ENCODE results near the gene MXI1.

MXI1 gene

DNA sequence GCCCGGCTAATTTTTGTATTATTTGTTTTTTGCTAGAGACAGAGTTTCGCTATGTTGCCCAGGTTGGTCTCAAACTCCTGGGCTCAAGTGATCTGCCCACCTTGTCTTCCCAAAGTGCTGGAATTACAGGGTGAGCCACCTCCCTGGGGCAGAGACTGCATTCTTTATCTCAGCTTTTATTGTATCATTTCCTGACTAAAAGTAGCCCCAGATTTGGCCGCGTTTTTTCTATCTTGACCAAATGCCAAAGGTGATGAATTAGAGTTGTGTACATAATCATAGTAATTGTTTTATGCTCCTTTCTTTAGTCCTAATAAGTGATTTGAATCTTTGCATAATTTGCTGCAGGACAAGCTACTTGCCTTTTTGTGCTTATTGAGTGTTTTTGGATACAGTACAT lies 100.4 kb downstream of the MXI1 start:
- H3K4me1 ChIP-seq (ENCODE audit: insufficient read depth, low read length): peaks cover 22% of the 10 kb centered on the region
- no peak overlapping the region for H3K9ac ChIP-seq (ENCODE audit: low read depth, low read length)
- H3K36me3 ChIP-seq (ENCODE audit: insufficient read depth, low read length): peaks cover 5% of the 10 kb centered on the region
- over 99% methylated on average over 4 of the region's 4 CpGs for WGBS
- H3K27ac ChIP-seq (ENCODE audit: low read depth, low read length): no peak overlapping the region
- H3K4me3 ChIP-seq (ENCODE audit: low read length): no peak overlapping the region
- H3K27me3 ChIP-seq (ENCODE audit: insufficient read depth, low read length): no peaks in the 10 kb centered on the region
- H3K9me3 ChIP-seq (ENCODE audit: insufficient read depth, low read depth, low read length): no peaks in the 10 kb centered on the region

DNA sequence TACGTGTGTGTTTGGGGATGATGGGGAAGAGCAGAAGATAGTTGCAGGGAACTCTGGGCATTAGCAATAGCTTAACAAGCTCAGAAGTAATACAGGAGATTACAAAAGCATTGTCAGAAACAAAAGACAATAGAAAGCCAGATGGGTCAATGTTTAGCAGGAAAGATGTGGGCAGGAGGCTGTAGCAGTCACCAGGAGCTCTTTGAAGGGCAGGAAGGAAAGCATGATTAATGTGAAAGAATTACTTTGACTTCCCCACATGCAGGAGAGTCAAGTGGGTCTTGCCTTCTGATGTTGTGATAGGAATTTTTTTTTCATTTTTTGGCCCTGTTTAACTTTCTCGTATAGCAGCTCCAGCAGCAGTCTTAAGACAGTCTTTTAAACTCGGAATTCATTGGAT lies 103.3 kb downstream of the MXI1 start:
- Histone ChIP-seq H3K27ac (ENCODE audit: low read depth, low read length) (no peak overlapping the region), H3K4me1 (ENCODE audit: insufficient read depth, low read length) (peaks cover 11% of the 10 kb centered on the region), H3K27me3 (ENCODE audit: insufficient read depth, low read length) (no peaks in the 10 kb centered on the region), H3K9ac (ENCODE audit: low read depth, low read length) (no peak overlapping the region), H3K9me3 (ENCODE audit: insufficient read depth, low read depth, low read length) (no peaks in the 10 kb centered on the region), H3K4me3 (ENCODE audit: low read length) (no peak overlapping the region), H3K36me3 (ENCODE audit: insufficient read depth, low read length) (no peaks in the 10 kb centered on the region)
- 73% methylated on average over 3 of the region's 3 CpGs for WGBS

DNA sequence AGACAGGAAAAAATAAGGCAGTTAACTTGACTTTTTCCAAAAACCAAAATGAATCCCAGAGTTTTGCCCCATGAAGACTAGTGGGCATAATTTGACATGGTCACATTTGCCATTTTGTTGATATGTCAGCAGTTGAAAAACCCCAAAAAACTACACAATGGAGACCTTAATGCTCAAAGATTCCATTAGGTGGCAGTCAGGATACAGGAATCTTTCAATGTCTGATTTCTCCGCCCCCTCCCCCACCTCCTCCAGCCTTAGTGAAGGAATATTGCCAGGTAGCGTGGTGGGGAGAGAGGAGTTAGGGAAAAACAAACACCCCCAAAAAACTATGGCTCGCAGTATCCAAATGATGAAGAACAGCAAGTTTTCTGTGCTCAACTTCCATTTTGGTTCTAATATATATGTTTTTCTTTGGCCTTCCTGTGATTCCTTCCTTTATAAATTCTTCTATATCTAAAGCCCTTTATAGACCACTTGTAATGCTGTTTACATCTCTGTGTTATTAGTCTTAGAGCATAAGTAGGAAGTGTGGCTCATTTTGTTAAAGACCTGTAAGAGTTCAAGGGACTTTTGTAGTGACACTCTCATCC lies 104.0 kb downstream of the MXI1 start:
- Histone ChIP-seq H3K27ac (ENCODE audit: low read depth, low read length) (no peak overlapping the region), H3K9ac (ENCODE audit: low read depth, low read length) (no peak overlapping the region), H3K9me3 (ENCODE audit: insufficient read depth, low read depth, low read length) (no peaks in the 10 kb centered on the region), H3K4me1 (ENCODE audit: insufficient read depth, low read length) (peaks cover 8% of the 10 kb centered on the region), H3K27me3 (ENCODE audit: insufficient read depth, low read length) (no peaks in the 10 kb centered on the region), H3K4me3 (ENCODE audit: low read length) (no peak overlapping the region), H3K36me3 (ENCODE audit: insufficient read depth, low read length) (no peaks in the 10 kb centered on the region)
- WGBS: 0% methylated on average over 1 of the region's 3 CpGs

DNA sequence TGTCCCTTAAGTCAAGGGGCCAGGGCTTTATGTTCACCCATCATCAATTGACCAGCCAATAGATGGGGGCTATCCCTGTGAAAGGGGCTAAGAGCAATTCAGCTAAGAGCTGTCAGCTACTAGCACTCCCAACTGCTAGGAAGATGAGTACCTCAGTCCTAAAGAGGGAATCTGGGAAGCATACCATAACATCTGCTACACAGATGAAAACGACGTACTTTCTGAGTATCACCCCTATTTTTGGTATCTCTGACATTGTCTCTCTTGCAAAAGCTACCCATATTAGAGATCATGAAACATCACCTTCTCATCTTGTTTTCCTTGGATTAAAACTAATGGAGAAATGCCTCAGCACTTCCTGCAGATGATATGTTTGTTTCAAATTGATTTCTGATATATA lies 104.8 kb downstream of the MXI1 start:
- H3K36me3 ChIP-seq (ENCODE audit: insufficient read depth, low read length): no peaks in the 10 kb centered on the region
- H3K9ac ChIP-seq (ENCODE audit: low read depth, low read length): no peak overlapping the region
- WGBS: 85% methylated on average over 2 of the region's 2 CpGs
- no peaks in the 10 kb centered on the region for H3K9me3 ChIP-seq (ENCODE audit: insufficient read depth, low read depth, low read length)
- H3K4me1 ChIP-seq (ENCODE audit: insufficient read depth, low read length): peaks cover 8% of the 10 kb centered on the region; the same call in 1 of the 2 replicates
- H3K4me3 ChIP-seq (ENCODE audit: low read length): no peak overlapping the region
- H3K27me3 ChIP-seq (ENCODE audit: insufficient read depth, low read length): no peaks in the 10 kb centered on the region
- H3K27ac ChIP-seq (ENCODE audit: low read depth, low read length): no peak overlapping the region

DNA sequence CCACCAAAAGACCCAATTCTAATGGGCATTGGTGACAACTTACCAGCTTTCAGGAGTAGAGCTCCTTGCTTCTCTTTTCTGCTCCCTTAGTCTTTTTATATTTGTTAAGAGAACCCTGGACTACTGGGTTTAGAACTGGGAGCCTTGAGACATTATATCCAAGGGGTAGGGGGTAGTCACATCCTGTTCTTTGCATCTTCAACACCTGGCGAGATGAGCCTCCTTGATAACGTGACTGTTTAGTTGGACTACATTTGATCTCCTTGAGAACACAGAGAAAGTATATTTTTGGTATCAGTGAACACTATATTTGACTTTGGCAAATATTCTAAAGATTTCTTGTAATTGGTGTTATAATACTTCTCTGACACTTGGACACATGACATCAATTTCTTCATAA lies 106.3 kb downstream of the MXI1 start:
- Histone ChIP-seq H3K4me1 (ENCODE audit: insufficient read depth, low read length) (peaks cover 8% of the 10 kb centered on the region; the same call in 1 of the 2 replicates), H3K4me3 (ENCODE audit: low read length) (no peak overlapping the region), H3K27ac (ENCODE audit: low read depth, low read length) (no peak overlapping the region), H3K27me3 (ENCODE audit: insufficient read depth, low read length) (no peaks in the 10 kb centered on the region), H3K36me3 (ENCODE audit: insufficient read depth, low read length) (no peaks in the 10 kb centered on the region), H3K9me3 (ENCODE audit: insufficient read depth, low read depth, low read length) (no peaks in the 10 kb centered on the region), H3K9ac (ENCODE audit: low read depth, low read length) (no peak overlapping the region)
- 87% methylated on average over 2 of the region's 2 CpGs for WGBS

DNA sequence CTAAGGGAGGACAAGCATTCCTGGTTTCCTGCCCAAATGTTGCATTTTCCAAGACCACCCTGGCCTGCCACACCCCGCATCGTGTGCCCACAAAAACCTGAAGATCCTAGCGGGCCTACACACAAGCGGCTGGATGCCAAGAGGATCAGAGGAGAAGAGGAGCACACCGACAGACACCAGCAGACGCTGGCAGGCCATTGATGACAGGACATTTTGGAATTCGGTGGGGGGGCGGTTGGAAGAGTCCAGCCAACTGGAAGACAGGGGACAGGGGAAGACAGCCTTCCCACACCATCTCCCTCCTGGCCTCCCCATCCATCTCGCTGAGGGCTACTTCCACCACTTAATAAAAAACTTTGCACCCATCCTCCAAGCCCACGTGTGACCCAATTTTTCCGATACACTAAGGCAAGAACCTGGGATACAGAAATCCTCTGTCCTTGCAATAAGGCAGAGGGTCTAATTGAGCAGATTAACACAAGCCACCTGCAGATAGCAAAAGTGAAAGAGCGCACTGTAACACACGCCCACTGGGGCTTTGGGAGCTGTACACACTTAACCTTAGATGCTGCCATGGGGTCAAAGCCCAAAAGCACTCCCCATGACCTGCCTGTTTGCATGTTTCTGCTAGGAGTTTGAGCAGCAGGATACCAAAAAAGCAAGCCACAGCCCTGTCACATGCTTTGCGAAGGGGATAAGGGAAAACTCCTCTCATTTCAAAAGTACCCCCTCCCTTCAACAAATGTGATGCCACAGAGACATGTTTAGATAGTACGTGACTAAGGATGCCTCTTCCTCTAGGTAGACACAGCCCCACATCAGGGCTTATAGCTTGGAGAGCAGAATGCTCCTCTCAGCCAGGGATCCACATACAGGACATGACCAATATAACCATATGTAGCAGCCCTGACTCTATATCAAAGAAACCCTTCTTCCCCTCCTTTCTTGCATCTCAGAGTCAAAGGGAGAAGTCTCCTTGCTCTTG lies 110.8 kb downstream of the MXI1 start:
- H3K9ac ChIP-seq (ENCODE audit: low read depth, low read length): no peak overlapping the region
- no peak overlapping the region for H3K27ac ChIP-seq (ENCODE audit: low read depth, low read length)
- 91% methylated on average over 15 of the region's 15 CpGs for WGBS
- H3K9me3 ChIP-seq (ENCODE audit: insufficient read depth, low read depth, low read length): no peaks in the 10 kb centered on the region; the same call in 1 of the 2 replicates
- H3K4me1 ChIP-seq (ENCODE audit: insufficient read depth, low read length): 0 out of 2 replicates have a peak, but pooled peaks cover 4% of the 10 kb centered on the region
- H3K27me3 ChIP-seq (ENCODE audit: insufficient read depth, low read length): no peaks in the 10 kb centered on the region
- H3K36me3 ChIP-seq (ENCODE audit: insufficient read depth, low read length): no peaks in the 10 kb centered on the region
- no peak overlapping the region for H3K4me3 ChIP-seq (ENCODE audit: low read length)

DNA sequence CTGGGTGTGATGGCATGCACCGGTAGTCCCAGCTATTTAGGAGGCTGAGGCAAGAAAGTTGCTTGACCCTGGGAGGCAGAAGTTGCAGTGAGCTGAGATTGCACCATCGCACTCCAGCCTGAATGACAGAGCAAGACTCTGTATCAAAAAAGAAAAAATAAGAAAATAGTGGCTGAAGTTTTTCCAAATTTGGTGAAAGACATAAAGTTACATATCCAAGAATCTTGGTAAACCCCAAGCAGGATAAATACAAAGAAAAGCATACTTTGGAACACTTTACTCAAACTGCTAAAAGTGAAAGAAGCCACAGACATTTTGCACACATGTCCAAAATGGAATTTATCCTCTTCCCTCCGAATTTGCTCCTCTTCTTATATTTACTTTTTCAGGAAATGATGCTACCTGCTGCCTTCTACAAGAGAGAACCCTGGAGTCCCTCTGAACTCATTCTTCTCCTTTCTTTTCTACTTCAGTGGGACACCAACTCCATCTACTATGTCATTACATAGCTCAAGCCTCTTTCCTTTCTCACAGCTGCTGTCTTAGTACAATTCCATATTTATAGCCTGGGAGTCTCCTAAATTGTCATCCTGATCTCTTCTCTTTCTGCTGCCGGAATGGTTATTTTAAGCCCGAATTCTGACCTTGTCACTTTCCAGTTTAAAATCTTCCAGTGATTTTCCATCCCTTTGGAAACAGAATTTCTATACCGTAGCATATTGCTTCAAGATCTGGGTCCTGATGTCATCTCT lies 114.6 kb downstream of the MXI1 start:
- Histone ChIP-seq H3K9me3 (ENCODE audit: insufficient read depth, low read depth, low read length) (no peaks in the 10 kb centered on the region; the same call in 1 of the 2 replicates), H3K9ac (ENCODE audit: low read depth, low read length) (no peak overlapping the region), H3K36me3 (ENCODE audit: insufficient read depth, low read length) (no peaks in the 10 kb centered on the region), H3K4me1 (ENCODE audit: insufficient read depth, low read length) (0 out of 2 replicates have a peak, but pooled peaks cover 4% of the 10 kb centered on the region), H3K4me3 (ENCODE audit: low read length) (no peak overlapping the region), H3K27me3 (ENCODE audit: insufficient read depth, low read length) (no peaks in the 10 kb centered on the region), H3K27ac (ENCODE audit: low read depth, low read length) (no peak overlapping the region)
- WGBS: 92% methylated on average over 6 of the region's 6 CpGs

DNA sequence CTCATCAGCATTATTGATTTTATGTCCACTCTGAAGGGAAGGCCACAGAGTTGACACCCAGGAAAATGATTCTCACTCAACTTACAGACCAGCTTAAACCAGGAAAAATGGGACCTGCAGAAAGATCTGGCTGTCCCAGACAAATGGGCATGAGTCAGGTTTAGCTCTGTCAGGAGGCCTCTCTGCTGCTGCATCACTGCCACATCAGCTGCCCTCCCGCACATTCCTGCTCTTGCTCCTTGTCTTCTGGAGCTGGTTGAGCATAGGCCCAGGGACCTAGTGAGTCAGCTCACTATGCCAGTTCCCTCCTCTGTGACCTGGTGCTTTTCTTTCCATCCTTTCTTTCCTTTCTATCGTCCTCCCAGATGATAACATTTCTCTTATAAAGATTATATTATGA lies 116.1 kb downstream of the MXI1 start:
- Histone ChIP-seq H3K27ac (ENCODE audit: low read depth, low read length) (no peak overlapping the region), H3K4me1 (ENCODE audit: insufficient read depth, low read length) (0 out of 2 replicates have a peak, but pooled peaks cover 4% of the 10 kb centered on the region), H3K27me3 (ENCODE audit: insufficient read depth, low read length) (no peaks in the 10 kb centered on the region), H3K9me3 (ENCODE audit: insufficient read depth, low read depth, low read length) (peaks cover 1% of the 10 kb centered on the region), H3K36me3 (ENCODE audit: insufficient read depth, low read length) (no peaks in the 10 kb centered on the region), H3K4me3 (ENCODE audit: low read length) (no peak overlapping the region), H3K9ac (ENCODE audit: low read depth, low read length) (no peak overlapping the region)
- 84% methylated on average over 1 of the region's 2 CpGs for WGBS

DNA sequence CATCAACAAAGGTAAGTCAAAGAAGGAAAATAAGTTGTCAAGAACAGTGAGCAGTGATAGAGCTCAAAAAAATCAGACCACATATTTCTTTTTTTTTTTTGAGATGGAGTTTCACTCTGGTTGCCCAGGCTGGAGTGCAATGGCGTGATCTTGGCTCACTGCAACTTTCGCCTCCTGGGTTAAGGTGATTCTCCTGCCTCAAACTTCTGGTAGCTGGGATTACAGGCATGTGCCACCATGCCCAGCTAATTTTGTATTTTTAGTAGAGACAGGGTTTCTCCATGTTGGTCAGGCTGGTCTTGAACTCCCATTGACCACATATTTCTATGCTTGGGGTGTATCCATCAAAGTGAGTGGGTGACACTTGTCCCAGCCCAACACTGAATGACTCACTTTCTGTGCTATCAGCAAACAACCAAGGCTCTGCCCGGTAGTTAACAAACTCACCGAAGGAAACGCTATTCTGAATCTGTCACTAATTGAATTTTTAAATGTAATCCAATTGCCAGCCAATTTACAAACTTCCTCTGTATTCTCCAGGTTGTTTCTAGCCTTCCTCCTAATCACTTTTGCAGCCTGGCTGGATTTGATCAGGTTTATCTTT lies 116.9 kb downstream of the MXI1 start:
- Histone ChIP-seq H3K36me3 (ENCODE audit: insufficient read depth, low read length) (no peaks in the 10 kb centered on the region), H3K4me3 (ENCODE audit: low read length) (no peak overlapping the region), H3K4me1 (ENCODE audit: insufficient read depth, low read length) (0 out of 2 replicates have a peak, but pooled peaks cover 4% of the 10 kb centered on the region), H3K9me3 (ENCODE audit: insufficient read depth, low read depth, low read length) (peaks cover 7% of the 10 kb centered on the region), H3K27ac (ENCODE audit: low read depth, low read length) (no peak overlapping the region), H3K27me3 (ENCODE audit: insufficient read depth, low read length) (no peaks in the 10 kb centered on the region), H3K9ac (ENCODE audit: low read depth, low read length) (no peak overlapping the region)
- WGBS: 89% methylated on average over 5 of the region's 5 CpGs

DNA sequence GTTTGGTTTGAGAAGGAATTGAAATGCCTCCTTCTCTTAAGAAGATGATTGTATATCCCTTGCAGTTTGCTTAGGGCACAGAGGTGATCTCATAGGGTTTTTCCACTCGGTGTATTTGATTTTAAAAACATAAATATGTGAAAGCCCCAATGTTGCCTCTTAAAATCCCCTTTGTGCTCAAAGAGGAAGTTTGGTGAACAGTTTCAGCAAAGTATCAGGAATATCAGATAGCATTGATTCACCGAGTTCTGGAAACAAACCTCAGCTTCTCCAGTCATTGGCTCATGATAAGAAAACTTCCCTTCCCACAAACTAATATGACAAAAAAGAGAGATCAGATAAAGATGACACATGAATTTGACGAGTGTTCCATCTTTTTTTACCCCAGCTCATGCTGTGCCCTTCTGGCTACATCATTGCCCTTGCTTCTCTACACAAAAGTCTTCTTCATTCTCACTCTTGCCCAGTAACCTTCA lies 117.4 kb downstream of the MXI1 start:
- H3K27ac ChIP-seq (ENCODE audit: low read depth, low read length): no peak overlapping the region
- H3K27me3 ChIP-seq (ENCODE audit: insufficient read depth, low read length): no peaks in the 10 kb centered on the region
- no peak overlapping the region for H3K9ac ChIP-seq (ENCODE audit: low read depth, low read length)
- H3K9me3 ChIP-seq (ENCODE audit: insufficient read depth, low read depth, low read length): peaks cover 12% of the 10 kb centered on the region
- no peaks in the 10 kb centered on the region for H3K36me3 ChIP-seq (ENCODE audit: insufficient read depth, low read length)
- H3K4me1 ChIP-seq (ENCODE audit: insufficient read depth, low read length): no peaks in the 10 kb centered on the region
- H3K4me3 ChIP-seq (ENCODE audit: low read length): no peak overlapping the region
- WGBS: 90% methylated on average over 3 of the region's 3 CpGs

All from HUES64 (cell line).